GM19238 (cell line): ENCODE results near the gene GHR.

ENCODE experiments used
- DNase-seq: peaks from one replicate; pipeline ENCODE4 v3.0.0; 2011; ENCODE audit warnings: low spot score; ENCODE audit not compliant: insufficient read length

Gene GHR

DNA sequence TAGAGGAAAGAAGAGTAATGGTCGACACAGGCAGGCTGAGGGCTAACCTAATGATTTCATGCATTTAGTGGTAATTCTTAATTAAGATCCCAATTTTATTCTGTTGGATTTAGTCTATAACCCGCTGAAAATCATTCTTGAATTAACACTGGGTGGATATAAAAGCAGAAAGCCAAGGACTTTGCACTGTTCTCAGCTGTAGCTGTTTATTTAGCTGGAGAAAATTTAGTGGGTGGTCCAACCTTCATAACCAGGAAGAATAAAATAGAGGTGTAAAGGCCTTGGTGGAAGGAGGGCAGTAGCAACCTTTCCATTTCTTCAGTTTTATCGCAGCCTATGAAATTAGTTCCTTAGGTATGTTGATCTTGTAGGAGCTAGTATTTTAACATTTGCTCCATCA, 92.3 kb downstream of the GHR start:
- DNase-seq, result no peak

DNA sequence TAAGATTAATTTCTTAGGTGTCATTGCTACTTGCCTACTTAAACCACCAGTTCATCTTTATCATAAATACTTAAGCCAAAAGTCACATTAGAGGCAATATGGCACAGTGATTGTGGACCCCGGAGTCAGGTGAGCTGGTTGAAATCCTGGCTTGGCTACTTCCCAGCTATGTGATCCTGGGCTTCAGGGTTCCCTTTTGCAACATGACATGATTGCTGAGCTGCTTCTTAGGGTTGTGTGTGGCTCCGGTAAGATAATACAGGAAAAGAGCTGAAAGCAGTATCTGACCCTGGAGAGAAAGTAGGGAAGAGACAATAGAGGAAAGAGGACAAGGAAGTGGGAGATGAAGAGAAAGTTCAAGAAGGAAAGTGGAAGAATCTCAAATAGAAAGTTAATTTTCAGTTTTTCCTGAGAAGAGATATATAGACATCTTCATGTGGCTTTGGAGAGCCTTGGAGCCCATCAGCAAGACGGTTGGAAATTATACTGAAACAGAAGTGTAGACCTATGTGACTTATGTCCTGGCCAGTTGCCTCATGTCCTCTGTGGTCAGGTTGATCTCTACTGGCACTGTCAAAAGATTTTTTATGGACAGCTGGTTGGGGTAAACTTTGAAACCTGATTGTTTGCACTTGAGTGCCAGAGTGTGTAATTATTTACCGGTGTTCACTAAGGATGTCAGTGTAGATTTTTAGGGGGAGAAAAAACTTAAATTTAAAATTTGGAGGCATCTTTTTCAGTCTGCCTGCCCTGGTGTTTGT, 93.2 kb downstream of the GHR start:
- no peak for DNase-seq

GRCh38 chr5:42517164-42517563, 93.9 kb downstream of the GHR start:
- no peak for DNase-seq

DNA sequence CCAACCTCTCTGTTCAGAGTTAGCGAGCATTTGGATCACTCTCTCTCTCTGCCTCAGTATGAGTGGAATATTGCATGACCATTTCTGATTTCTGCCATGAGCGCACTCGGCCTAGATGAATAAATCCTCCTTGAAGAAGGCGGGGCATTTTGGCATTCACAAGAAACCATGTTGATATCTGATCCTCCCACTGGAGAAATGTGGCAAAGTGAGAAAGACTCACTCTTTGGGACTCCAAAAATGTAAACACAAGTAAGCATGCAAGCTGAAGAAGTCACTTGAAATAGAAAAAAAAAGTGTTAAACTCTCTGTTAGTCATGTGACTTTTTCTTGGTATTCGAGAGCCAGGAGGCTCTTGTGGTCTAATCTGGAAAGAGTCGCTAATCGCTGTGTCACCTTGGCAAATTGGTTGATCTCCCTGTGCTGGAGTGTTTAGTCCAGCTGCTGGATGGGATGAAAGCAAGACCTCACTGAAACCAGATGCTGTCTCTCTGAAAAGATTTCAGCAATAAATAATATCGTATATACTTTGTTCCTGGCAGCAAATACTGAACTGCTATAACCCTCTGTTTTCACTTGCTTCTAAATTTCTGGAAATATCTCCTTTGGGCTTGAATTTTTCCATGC, 95.5 kb downstream of the GHR start:
- no peak for DNase-seq

- DNase-seq, result no peak
Measured at GRCh38 chr5:42520203-42520602, 97.0 kb downstream of the GHR start.

GRCh38 chr5:42520957-42521356, 97.7 kb downstream of the GHR start:
- DNase-seq, result no peak

GRCh38 chr5:42521406-42521805, 98.2 kb downstream of the GHR start:
- DNase-seq, result no peak

- no peak for DNase-seq
Measured at GRCh38 chr5:42522783-42523182, 99.5 kb downstream of the GHR start.

DNA sequence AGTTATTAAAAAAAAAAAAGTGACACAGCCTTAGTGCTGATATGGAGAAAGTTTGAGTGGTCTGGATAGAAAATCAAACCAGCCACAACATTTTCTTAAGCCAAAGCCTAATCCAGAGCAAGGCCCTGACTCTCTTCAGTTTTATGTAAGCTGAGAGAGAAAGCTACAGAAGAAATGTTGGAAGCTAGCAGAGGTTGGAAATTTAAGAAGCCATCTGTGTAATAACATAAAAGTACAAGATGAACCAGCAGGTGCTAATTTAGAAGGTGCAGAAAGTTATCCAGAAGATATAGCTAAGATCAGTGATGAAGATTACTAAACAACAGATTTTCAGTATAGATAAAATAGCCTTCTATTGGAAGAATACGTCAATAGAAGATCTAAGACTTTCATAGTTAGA, 102.9 kb downstream of the GHR start:
- no peak for DNase-seq

- no peak for DNase-seq
Measured at GRCh38 chr5:42531611-42532010, 108.4 kb downstream of the GHR start.

DNA sequence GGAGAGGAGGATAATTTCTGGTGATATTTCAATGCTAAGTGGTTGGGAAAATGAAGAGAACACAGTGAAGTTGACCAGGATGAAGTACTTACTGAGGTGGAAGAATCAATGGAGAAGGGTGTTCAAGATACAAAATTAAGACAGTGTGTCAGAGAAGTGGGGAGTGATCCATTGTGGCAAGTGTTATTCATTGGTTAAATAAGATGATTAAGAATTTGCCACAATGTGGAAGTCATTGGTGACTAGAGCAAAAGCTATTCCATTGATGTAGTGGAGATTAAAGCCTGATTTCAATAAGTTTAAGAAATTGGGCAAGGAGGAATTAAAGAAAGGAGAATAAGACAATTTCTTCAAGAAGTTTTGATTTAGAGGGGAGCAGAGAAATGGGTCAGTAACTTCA, 118.9 kb downstream of the GHR start:
- DNase-seq, result no peak

GRCh38 chr5:42543774-42544173, 120.5 kb downstream of the GHR start:
- no peak for DNase-seq

DNA sequence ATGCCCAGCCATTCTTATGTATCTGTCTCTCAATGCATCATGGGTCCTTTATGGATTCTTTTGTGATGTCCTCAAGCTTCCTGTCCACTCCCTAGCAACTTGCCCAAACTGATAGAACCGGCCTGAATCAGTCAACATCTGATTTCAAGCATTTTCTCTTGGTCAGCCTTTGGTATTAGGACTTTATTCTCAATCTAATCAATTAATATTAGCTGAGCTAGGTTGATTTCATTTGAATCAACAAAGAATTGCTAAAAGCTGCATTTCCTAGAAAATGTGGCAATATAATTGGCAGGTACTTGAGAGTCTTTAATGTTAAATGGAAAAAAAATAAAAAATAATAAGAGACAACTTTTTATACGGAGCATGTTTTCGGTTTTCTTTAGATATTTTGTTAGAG, 121.8 kb downstream of the GHR start:
- DNase-seq, result no peak

DNA sequence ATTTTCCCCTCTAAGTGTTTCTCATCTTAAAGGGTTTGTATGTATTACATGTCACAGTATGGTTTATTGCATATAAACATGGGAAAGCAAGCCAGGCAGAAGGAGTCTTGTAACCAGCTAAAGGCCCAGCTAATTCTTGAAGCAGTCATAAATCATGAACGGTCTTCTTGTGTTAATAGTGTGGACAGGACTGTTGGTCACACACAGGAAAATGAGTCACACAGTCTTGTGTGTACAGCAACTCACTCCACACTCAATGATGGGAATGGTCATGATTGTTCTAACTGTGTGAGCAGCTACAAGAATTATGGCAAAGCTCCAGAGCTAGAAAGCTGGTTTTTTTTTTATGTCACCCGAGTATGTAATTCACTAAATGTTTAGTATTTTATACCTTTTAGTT, 123.9 kb downstream of the GHR start:
- no peak for DNase-seq

- no peak for DNase-seq
Measured at GRCh38 chr5:42547894-42548293, 124.7 kb downstream of the GHR start.

DNA sequence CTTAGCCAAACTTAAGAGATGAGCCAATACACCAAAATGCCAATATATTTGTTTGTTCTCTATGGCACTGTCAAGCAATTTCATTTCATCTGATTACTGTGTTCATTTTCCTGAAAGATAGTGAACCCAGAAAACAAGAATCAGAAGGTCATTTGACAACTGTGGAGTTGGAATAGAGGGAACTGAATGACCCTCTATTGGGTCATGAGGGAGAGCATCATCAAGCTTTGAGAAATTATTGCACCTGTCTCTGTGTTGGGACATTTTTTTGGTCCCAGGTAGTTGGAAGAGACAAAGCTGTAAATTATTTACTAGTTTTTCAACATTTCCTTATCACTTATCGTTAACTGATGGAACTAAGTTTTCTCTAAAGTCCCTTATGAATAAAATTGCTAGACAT, 129.4 kb downstream of the GHR start:
- no peak for DNase-seq

DNA sequence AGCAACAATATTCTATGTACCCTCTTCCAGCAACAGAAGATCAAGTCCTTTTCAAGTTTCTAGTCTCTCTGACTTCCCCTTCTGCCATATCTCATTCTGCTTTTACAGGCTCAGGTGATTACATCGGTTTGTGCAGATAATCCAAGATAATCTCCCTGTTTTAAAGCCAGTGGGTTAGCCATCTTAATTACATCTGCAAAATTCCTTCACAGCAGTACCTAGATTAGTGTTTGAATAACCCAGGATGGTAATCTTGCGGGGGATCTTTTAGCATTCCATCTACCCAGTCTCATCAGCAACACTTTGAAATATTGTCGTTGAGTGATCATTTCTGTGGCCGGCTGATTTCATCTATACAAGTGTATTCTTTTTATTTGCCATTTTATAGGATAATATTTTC, 130.2 kb downstream of the GHR start:
- no peak for DNase-seq

DNA sequence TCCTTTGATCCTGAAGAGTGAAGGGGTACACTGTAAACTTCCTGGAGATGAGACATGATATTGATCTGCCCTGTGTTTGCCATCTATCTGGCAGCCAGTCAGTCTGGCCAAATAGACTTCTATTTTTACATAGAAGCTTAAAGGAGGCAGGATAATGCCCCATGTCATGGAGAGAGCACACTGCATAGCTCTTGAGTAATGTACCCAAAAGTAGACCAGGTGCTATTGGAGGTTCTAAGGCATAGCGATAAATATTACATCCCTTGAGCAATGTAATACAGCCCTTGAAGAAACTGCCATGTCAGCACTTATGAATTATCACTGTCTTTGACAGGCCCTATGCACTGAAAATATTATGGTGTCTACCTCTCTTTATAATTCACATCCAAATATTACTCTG, 131.8 kb downstream of the GHR start:
- DNase-seq, result no peak

DNA sequence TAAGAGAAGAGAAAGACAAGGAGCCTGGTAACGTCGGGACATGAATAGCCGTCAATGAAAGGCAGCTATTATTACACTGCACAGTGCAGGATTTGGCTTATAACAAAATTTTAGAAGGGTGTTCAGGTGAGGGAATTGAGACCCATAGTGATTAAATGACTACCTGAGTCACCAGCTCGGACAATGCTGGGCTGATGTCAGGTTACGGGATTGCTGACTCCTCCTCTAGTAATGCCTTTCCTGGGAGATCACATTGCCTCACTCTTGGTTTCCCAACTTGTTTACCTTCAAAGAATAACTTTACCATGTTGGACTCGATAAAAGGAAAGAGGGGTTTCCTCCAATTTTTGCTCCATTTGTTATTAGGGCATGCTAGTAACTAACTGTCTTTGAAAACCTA, 132.6 kb downstream of the GHR start:
- DNase-seq, result no peak

GRCh38 chr5:42557689-42558088, 134.4 kb downstream of the GHR start:
- no peak for DNase-seq

GRCh38 chr5:42561656-42562055, 138.4 kb downstream of the GHR start:
- no peak for DNase-seq

- DNase-seq, result no peak
Measured at GRCh38 chr5:42564689-42565356, 141.6 kb downstream of the GHR start.
